GM12872 (cell line): ENCODE measurements around the gene ATR.

Experiments used
- CTCF ChIP-seq: IDR thresholded peaks from 3 replicates; pipeline ENCODE4 v1.5.1; 2011; ENCODE audit warnings: low read depth, mild to moderate bottlenecking, low read length, moderate library complexity; ENCODE audit not compliant: insufficient read depth

Gene ATR

GRCh38 chr3:142566096-142566495, 12.4 kb downstream of the ATR start:
- TF ChIP-seq CTCF: no peak

DNA sequence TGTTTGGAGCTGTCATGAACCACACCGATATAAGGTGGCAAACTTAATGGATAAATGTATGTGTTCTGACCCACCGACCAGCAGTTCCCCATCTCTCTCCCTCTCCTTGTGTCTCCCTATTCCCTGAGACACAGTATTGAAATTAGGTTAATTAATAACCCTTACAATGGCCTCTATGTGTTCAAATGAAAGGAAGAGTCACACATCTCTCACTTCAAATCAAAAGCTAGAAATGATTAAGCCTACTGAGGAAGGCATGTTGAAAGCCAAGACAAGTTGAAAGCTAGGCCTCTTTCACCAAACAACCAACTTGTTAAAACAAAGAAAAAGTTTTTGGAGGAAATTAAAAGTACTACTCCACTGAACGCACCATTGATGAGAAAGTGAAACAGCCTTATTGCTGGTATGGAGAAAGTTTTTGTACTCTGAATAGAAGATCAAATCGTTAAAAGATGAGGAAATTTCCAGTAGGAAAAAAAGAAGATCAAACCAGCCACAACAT, 15.0 kb downstream of the ATR start:
- TF ChIP-seq CTCF: no peak

DNA sequence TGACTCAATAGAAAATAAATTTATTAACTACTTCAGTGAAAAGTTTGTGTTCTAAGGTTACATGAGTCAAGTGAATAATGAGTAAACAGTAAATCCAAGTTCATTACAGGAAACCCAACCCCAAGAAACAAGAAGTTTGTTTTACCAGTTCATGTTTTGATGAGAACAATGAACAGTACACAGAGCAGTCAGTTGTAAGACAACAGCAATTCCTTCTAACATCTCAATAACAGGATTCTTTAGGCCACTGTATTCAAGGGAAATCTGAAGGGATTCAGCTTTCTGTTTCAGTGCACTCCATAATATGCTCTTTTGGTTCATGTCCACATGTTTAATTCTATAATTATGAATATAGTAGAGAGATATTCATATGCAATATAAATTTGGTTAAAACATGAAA, 18.4 kb downstream of the ATR start:
- TF ChIP-seq CTCF: no peak

DNA sequence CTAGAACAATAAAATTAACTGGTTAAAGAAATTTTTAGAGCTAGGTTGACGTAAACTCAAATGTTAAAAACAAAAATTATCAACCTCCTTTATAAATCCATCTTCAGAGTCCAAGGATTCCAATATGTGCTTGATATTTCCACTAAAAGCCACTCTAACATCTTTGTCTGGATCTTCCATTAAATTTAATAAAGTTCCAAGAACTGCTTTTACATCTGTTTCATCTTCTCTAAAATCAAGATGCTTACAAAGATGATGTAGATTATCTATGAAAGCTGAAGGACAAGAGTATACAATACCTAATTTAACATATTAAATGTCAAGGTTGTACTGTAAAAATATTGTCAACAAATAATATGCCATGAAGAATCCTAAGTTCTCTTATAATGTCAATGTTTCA, 24.8 kb downstream of the ATR start:
- no peak for TF ChIP-seq CTCF

- TF ChIP-seq CTCF: no peak
Observed at GRCh38 chr3:142549986-142550385, 28.5 kb downstream of the ATR start.

- no peak for TF ChIP-seq CTCF
Observed at GRCh38 chr3:142543307-142543706, 35.2 kb downstream of the ATR start.

DNA sequence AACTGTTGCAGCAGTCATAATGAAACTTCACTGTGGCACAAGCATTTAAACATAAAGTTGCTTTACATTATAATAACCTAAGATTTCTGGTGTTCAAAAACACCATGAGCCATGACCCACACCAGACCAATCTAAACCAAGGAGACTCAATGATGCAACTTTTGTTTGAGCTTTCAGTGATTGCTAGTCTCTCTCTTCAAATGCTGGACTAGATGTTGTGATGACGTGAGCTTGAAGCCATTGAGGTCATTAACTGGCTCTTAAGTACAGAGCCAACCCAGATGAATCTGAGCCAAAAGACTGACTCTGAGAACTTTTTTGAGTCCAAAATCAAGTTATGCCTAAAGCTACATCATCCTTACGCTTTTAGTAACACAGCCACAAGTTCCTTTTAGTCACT, 36.5 kb downstream of the ATR start:
- TF ChIP-seq CTCF: no peak

DNA sequence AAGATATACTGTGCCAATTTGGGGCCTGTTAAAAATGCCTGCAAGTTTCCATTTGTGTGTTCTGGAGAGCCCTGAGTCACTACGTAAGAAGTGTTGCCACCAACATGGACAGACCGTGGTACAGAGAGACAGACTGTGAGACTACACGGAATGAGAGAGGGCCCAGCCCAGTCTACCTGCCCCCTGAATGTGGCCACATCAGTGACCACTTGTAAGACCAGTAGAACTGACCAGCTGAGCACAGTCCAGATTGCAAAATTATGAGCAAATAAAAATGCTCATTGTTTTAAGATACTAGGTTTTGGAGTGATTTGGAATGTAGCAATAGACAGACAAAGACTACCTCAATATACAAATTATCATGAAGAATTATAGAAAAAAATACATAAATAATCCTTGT, 42.0 kb downstream of the ATR start:
- TF ChIP-seq CTCF: no peak
